C4-2B (cell line): ENCODE results near the gene TFPI.

Experiments
- CTCF ChIP-seq: fragments of 450-650 bp; conservative IDR thresholded peaks from 2 replicates; pipeline ENCODE4 v1.5.1; 2017; ENCODE audit warnings: mild to moderate bottlenecking
- ZFX ChIP-seq: fragments of 450-650 bp; IDR thresholded peaks from 2 replicates; pipeline ENCODE4 v1.6.1; 2017

- peak; percentile 69 for TF ChIP-seq CTCF
- no peak for TF ChIP-seq ZFX
Measured at GRCh38 chr2:187581125-187581896, 27.1 kb upstream of the TFPI start.
